ENCODE measurements around the gene EIF4G3. TPM values are rescaled to one million over a fixed set of nuclear protein-coding genes. Genes with fewer than 3 reads are reported as not detected.
"Not testable (repeated sequence)": the region's sequence is repeated elsewhere in the genome, so short reads cannot be mapped to it uniquely, and the experiment has no call there.

The EIF4G3 gene
- total RNA-seq, 1 donor from 2014 or later, result 38.4 TPM

DNA sequence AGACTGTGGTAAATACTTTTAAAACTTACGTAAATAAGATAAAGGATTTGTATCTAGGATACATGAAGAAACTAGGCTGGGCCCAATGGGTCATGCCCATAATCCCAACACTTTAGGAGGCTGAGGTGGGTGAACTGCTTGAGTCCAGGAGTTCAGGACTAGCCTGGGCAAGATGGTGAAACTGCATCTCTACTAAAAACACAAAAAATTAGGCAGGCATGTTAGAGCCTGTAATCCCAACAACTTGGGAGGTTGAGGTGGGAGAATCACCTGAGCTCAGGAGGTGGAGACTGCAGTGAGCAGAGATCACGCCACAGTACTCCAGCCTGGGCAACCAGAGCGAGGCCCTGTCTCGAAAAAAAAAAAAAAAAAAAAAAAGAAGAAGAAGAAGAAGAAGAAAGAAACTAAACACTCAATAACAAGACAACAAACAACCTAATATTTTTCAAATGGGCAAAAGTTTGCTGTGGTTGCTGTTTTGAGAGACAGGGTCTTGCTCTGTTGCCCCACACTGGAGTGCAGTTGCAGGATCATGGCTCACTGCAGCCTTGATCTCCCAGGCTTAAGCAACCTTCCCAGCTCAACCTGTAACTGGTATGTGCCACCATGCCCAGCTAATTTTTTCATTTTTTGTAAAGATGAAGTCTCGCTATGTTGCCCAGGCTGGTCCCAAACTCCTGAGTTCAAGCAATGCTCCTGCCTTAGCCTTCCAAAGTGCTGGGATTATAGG lies 78.3 kb downstream of the EIF4G3 start:
- Histone ChIP-seq H3K4me3 (ENCODE audit: low read depth, low read length) (no peak overlapping the region), H3K27me3 (ENCODE audit: control insufficient read depth, insufficient read depth, low read length) (no peaks in the 10 kb centered on the region), H3K36me3 (ENCODE audit: control insufficient read depth, insufficient read depth, low read length) (no peaks in the 10 kb centered on the region)
- no peak for DNase-seq (ENCODE audit: low read depth)
- TF ChIP-seq, protein P1, sequence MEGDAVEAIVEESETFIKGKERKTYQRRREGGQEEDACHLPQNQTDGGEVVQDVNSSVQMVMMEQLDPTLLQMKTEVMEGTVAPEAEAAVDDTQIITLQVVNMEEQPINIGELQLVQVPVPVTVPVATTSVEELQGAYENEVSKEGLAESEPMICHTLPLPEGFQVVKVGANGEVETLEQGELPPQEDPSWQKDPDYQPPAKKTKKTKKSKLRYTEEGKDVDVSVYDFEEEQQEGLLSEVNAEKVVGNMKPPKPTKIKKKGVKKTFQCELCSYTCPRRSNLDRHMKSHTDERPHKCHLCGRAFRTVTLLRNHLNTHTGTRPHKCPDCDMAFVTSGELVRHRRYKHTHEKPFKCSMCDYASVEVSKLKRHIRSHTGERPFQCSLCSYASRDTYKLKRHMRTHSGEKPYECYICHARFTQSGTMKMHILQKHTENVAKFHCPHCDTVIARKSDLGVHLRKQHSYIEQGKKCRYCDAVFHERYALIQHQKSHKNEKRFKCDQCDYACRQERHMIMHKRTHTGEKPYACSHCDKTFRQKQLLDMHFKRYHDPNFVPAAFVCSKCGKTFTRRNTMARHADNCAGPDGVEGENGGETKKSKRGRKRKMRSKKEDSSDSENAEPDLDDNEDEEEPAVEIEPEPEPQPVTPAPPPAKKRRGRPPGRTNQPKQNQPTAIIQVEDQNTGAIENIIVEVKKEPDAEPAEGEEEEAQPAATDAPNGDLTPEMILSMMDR (IDR thresholded peaks at IDR 0.05; ENCODE audit: insufficient read depth, low read length, poor library complexity, severe bottlenecking), result no peak

- TF ChIP-seq, protein P1 (IDR thresholded peaks at IDR 0.05; ENCODE audit: insufficient read depth, low read length, poor library complexity, severe bottlenecking), result no peak
- Histone ChIP-seq H3K36me3 (ENCODE audit: control insufficient read depth, insufficient read depth, low read length) (no peaks in the 10 kb centered on the region), H3K27me3 (ENCODE audit: control insufficient read depth, insufficient read depth, low read length) (no peaks in the 10 kb centered on the region), H3K4me3 (ENCODE audit: low read depth, low read length) (no peak overlapping the region)
- DNase-seq (ENCODE audit: low read depth), result no peak
Observed at GRCh38 chr1:21097729-21098128, 79.0 kb downstream of the EIF4G3 start.

DNA sequence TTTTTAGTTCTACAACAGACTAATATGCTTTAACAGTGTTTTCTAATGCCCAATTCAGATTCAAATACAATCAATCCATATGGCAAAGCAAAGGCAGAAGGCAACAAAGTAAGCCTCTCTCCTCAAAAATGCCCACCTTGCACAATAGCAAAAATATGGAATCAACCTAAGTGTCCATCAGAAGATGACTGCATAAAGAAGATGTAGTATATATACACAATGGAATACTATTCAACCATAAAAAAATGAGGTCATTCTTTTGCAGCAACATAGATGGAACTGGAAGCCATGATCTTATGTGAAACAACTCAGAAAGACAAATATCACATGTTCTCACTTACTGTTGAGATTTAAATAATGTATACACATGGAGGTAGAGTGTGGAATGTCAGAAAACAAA lies 80.7 kb downstream of the EIF4G3 start:
- Histone ChIP-seq H3K4me3 (ENCODE audit: low read depth, low read length) (no peak overlapping the region), H3K36me3 (ENCODE audit: control insufficient read depth, insufficient read depth, low read length) (no peaks in the 10 kb centered on the region), H3K27me3 (ENCODE audit: control insufficient read depth, insufficient read depth, low read length) (no peaks in the 10 kb centered on the region)
- TF ChIP-seq, protein P1 (IDR thresholded peaks at IDR 0.05; ENCODE audit: insufficient read depth, low read length, poor library complexity, severe bottlenecking), result no peak
- no peak for DNase-seq (ENCODE audit: low read depth)

DNA sequence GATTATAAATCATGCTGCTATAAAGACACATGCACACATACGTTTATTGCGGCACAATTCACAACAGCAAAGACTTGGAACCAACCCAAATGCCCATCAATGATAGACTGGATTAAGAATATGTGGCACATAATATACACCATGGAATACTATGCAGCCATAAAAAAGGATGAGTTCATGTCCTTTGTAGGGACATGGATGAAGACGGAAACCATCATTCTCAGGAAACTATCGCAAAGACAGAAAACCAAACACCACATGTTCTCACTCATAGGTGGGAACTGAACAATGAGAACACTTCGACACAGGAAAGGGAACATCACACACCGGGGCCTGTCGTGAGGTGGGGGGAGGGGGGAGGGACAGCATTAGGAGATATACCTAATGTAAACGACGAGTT lies 82.4 kb downstream of the EIF4G3 start:
- H3K27me3 ChIP-seq (ENCODE audit: control insufficient read depth, insufficient read depth, low read length); DNase-seq (ENCODE audit: low read depth); H3K36me3 ChIP-seq (ENCODE audit: control insufficient read depth, insufficient read depth, low read length); H3K4me3 ChIP-seq (ENCODE audit: low read depth, low read length): not testable (repeated sequence)

DNA sequence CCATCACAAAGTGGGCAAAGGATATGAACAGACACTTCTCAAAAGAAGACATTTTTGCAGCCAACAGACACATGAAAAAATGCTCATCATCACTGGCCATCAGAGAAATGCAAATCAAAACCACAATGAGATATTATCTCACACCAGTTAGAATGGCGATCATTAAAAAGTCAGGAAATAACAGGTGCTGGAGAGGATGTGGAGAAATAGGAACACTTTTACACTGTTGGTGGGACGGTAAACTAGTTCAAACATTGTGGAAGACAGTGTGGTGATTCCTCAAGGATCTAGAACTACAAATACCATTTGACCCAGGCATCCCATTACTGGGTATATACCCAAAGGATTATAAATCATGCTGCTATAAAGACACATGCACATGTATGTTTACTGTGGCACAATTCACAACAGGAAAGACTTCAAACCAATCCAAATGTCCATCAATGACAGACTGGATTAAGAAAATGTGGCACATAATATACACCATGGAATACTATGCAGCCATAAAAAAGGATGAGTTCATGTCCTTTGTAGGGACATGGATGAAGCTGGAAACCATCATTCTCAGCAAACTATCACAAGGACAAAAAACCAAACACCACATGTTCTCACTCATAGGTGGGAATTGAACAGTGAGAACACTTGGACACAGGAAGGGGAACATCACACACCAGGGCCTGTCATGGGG lies 83.3 kb downstream of the EIF4G3 start:
- not testable (repeated sequence) for DNase-seq (ENCODE audit: low read depth); H3K4me3 ChIP-seq (ENCODE audit: low read depth, low read length); H3K36me3 ChIP-seq (ENCODE audit: control insufficient read depth, insufficient read depth, low read length); H3K27me3 ChIP-seq (ENCODE audit: control insufficient read depth, insufficient read depth, low read length)

GRCh38 chr1:21092545-21092944 lies 84.2 kb downstream of the EIF4G3 start:
- not testable (repeated sequence) for H3K27me3 ChIP-seq (ENCODE audit: control insufficient read depth, insufficient read depth, low read length); H3K4me3 ChIP-seq (ENCODE audit: low read depth, low read length)

DNA sequence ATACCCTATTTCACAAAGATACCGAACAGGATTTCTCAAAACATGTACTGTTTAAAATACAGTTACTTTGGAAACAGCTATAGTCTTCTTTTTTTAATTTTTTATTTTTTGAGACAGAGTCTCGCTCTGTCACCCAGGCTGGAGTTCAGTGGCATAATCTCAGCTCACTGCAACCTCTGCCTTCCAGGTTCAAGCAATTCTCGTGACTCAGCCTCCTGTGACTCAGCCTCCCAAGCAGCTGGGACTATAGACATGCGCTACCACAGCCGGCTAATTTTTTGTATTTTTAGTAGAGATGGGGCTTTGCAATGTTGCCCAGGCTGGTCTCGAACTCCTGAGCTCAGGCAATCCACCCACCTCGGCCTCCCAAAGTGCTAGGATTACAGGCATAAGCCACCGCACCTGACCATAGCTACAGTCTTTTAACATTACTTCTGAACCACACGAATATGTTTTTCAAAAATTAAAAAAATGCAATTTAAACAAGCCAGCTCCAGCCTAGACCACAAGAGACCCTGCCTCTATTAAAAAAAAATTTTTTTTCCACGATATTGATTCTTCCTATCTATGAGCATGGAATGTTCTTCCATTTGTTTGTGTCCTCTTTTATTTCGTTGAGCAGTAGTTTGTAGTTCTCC lies 85.5 kb downstream of the EIF4G3 start:
- not testable (repeated sequence) for H3K4me3 ChIP-seq (ENCODE audit: low read depth, low read length); H3K27me3 ChIP-seq (ENCODE audit: control insufficient read depth, insufficient read depth, low read length); H3K36me3 ChIP-seq (ENCODE audit: control insufficient read depth, insufficient read depth, low read length)
- DNase-seq (ENCODE audit: low read depth), result peak; percentile 81

More at GRCh38 chr1:21092545-21092944, 84.2 kb downstream of the EIF4G3 start:
- DNase-seq (ENCODE audit: low read depth); H3K36me3 ChIP-seq (ENCODE audit: control insufficient read depth, insufficient read depth, low read length): not testable (repeated sequence)
